Type B pancreatic cell (in vitro differentiated cells): ENCODE data around the gene AURKAIP1. TPM values are rescaled to one million over a fixed set of nuclear protein-coding genes. Genes with fewer than 3 reads are reported as not detected.

Experiments used
- DNase-seq: peaks from one replicate; pipeline ENCODE4 v3.0.0; 2021; ENCODE audit warnings: mixed read lengths; ENCODE audit not compliant: unreplicated experiment; ENCODE audit errors: extremely low spot score
- H3K27ac Mint-ChIP-seq: 2 replicates; pipeline ENCODE4 v1.8.0; 2021; ENCODE audit warnings: mild to moderate bottlenecking, mixed read lengths
- H3K27me3 Mint-ChIP-seq: 2 replicates; pipeline ENCODE4 v1.8.0; 2021; ENCODE audit warnings: mixed read lengths
- H3K36me3 Mint-ChIP-seq: 2 replicates; pipeline ENCODE4 v1.8.0; 2021; ENCODE audit warnings: mixed read lengths
- H3K4me1 Mint-ChIP-seq: one replicate; pipeline ENCODE4 v1.8.0; 2021; ENCODE audit warnings: mixed read lengths; ENCODE audit not compliant: unreplicated experiment
- H3K4me3 Mint-ChIP-seq: 2 replicates; pipeline ENCODE4 v1.8.0; 2021; ENCODE audit warnings: mild to moderate bottlenecking, mixed read lengths
- H3K9me3 Mint-ChIP-seq: 2 replicates; pipeline ENCODE4 v1.8.0; 2021; ENCODE audit warnings: mixed read lengths
- total RNA-seq: library from RNA; stranded (reverse); gene quantifications from 2 replicates; pipeline ENCODE4 v1.2.1, GENCODE V29; 2021; ENCODE audit warnings: low replicate concordance
- TF ChIP-seq, protein P1 (sequence below): fragments of 200-600 bp; sonication (generic); conservative IDR thresholded peaks from 2 replicates; pipeline ENCODE4 v1.5.0; 2021; ENCODE audit warnings: antibody characterized with exemption, mild to moderate bottlenecking

The AURKAIP1 gene
- total RNA-seq, 1 donor from 2014 or later: 122 TPM

DNA sequence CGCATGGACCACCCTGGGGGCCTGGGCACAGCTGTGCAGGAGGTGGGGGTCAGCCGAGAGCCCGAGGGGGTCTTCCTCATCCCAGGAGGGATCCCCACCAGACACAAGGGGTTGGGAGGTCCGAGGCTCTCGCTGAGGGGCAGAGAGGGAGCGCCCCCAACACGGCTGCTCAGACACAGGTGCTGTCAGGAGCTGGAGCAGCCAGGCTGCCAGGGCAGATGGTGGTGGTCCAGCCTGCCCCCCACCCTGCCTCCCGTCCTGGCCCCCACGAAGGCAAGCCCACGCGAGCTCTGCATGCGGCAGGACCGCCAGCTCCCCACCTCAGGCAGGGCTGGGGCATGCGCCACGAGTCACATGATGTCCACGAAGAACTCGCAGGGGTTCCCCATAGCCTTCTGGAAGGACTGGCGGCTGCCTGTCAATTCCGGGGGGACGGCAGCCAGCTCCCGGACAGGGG, 39.2 kb downstream of the AURKAIP1 start:
- H3K4me1 Mint-ChIP-seq: no peaks in the 10 kb centered on the region
- TF ChIP-seq, protein P1, sequence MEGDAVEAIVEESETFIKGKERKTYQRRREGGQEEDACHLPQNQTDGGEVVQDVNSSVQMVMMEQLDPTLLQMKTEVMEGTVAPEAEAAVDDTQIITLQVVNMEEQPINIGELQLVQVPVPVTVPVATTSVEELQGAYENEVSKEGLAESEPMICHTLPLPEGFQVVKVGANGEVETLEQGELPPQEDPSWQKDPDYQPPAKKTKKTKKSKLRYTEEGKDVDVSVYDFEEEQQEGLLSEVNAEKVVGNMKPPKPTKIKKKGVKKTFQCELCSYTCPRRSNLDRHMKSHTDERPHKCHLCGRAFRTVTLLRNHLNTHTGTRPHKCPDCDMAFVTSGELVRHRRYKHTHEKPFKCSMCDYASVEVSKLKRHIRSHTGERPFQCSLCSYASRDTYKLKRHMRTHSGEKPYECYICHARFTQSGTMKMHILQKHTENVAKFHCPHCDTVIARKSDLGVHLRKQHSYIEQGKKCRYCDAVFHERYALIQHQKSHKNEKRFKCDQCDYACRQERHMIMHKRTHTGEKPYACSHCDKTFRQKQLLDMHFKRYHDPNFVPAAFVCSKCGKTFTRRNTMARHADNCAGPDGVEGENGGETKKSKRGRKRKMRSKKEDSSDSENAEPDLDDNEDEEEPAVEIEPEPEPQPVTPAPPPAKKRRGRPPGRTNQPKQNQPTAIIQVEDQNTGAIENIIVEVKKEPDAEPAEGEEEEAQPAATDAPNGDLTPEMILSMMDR: no peak
- no peak for DNase-seq

DNA sequence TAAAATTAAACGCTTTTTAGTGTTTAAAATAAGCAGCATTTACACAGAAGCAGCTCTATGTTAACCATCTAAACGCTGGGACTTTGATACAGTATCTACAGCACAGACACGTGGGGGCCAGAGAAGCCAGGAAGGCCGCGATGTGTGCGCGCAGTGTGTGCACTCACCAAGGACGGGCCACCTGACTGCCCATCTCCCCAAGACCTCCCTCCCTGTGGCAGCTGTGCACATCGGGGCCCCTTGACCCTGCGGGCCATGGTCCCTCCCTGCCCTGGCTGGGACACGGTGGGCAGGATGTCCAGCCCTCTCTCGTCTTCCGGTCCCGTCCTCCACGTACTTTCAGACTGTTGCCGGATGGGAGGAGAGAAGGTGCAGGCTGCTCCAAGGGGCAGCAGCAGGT, 39.7 kb downstream of the AURKAIP1 start:
- no peak for DNase-seq
- Mint-ChIP-seq H3K9me3 (no peaks in the 10 kb centered on the region), H3K4me1 (no peaks in the 10 kb centered on the region), H3K27me3 (no peaks in the 10 kb centered on the region), H3K27ac (no peak overlapping the region), H3K4me3 (no peak overlapping the region), H3K36me3 (no peaks in the 10 kb centered on the region)
- TF ChIP-seq, protein P1: no peak

More for the DNA sequence above, 39.2 kb downstream of the AURKAIP1 start:
- Mint-ChIP-seq H3K4me3 (no peak overlapping the region), H3K27ac (no peak overlapping the region), H3K36me3 (peaks cover 4% of the 10 kb centered on the region), H3K9me3 (no peaks in the 10 kb centered on the region), H3K27me3 (no peaks in the 10 kb centered on the region)

DNA sequence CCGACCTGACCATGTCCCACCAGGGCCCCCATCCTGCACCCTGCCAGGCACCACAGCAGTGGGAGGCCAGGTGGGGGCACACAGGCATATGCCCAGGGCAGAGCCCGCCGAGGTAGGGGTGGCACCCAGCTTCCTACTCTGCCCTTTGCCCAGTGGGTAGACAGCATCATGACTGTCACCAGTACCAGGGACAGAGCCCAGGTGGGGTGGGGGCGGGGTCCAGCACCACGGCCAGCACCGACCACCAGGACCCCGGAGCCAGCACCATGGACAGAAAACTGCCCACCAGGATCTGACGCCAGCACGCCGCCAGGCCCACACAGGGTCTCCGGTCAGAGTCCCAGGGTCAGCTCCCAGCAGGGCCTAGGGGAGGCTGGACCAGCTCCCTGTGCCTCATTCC, 40.2 kb downstream of the AURKAIP1 start:
- H3K36me3 Mint-ChIP-seq: no peaks in the 10 kb centered on the region
- no peaks in the 10 kb centered on the region for H3K27me3 Mint-ChIP-seq
- DNase-seq: no peak
- TF ChIP-seq, protein P1: no peak
- no peak overlapping the region for H3K27ac Mint-ChIP-seq
- H3K4me3 Mint-ChIP-seq: no peak overlapping the region
- no peaks in the 10 kb centered on the region for H3K4me1 Mint-ChIP-seq
- H3K9me3 Mint-ChIP-seq: no peaks in the 10 kb centered on the region

DNA sequence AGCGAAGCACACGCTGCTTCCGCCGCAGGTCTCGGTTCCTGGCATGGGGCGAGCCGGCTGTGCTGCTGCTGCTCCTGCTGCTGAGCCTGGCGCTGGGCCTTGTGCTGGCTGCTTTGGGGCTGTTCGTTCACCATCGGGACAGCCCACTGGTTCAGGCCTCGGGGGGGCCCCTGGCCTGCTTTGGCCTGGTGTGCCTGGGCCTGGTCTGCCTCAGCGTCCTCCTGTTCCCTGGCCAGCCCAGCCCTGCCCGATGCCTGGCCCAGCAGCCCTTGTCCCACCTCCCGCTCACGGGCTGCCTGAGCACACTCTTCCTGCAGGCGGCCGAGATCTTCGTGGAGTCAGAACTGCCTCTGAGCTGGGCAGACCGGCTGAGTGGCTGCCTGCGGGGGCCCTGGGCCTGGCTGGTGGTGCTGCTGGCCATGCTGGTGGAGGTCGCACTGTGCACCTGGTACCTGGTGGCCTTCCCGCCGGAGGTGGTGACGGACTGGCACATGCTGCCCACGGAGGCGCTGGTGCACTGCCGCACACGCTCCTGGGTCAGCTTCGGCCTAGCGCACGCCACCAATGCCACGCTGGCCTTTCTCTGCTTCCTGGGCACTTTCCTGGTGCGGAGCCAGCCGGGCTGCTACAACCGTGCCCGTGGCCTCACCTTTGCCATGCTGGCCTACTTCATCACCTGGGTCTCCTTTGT, 41.3 kb downstream of the AURKAIP1 start:
- Mint-ChIP-seq H3K36me3 (no peaks in the 10 kb centered on the region), H3K9me3 (no peaks in the 10 kb centered on the region), H3K4me1 (no peaks in the 10 kb centered on the region), H3K27me3 (no peaks in the 10 kb centered on the region), H3K4me3 (no peak overlapping the region), H3K27ac (no peak overlapping the region)
- TF ChIP-seq, protein P1: no peak
- DNase-seq: no peak

DNA sequence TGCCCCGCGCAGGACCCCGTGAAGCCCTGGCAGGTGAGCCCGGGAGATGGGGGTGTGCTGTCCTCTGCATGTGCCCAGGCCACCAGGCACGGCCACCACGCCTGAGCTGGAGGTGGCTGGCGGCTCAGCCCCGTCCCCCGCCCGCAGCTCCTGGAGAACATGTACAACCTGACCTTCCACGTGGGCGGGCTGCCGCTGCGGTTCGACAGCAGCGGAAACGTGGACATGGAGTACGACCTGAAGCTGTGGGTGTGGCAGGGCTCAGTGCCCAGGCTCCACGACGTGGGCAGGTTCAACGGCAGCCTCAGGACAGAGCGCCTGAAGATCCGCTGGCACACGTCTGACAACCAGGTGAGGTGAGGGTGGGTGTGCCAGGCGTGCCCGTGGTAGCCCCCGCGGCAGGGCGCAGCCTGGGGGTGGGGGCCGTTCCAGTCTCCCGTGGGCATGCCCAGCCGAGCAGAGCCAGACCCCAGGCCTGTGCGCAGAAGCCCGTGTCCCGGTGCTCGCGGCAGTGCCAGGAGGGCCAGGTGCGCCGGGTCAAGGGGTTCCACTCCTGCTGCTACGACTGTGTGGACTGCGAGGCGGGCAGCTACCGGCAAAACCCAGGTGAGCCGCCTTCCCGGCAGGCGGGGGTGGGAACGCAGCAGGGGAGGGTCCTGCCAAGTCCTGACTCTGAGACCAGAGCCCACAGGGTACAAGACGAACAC, 42.1 kb downstream of the AURKAIP1 start:
- TF ChIP-seq, protein P1: no peak
- no peaks in the 10 kb centered on the region for H3K9me3 Mint-ChIP-seq
- no peak overlapping the region for H3K27ac Mint-ChIP-seq
- no peaks in the 10 kb centered on the region for H3K36me3 Mint-ChIP-seq
- no peak for DNase-seq
- H3K4me3 Mint-ChIP-seq: no peak overlapping the region
- H3K27me3 Mint-ChIP-seq: no peaks in the 10 kb centered on the region
- no peaks in the 10 kb centered on the region for H3K4me1 Mint-ChIP-seq
